D721Med (cell line): ENCODE data around the gene RBM17.
"Not testable (repeated sequence)": the region's sequence is repeated elsewhere in the genome, so short reads cannot be mapped to it uniquely, and the experiment has no call there.

Experiments
- DNase-seq: peaks from one replicate; pipeline ENCODE4 v3.0.0; 2011; ENCODE audit warnings: low spot score; ENCODE audit not compliant: insufficient read length
- FAIRE-seq: peaks from 2 replicates; lab custom pipeline; 2011; peaks lifted over from hg19 to GRCh38; lab: Jason Lieb, UNC
- CTCF ChIP-seq: IDR thresholded peaks from 2 replicates; pipeline ENCODE4 v1.5.1; 2012; ENCODE audit warnings: mild to moderate bottlenecking, control low read depth; ENCODE audit not compliant: insufficient read depth; ENCODE audit errors: missing control alignments

RBM17 gene

GRCh38 chr10:6139470-6139869 is 50.6 kb downstream of the RBM17 start:
- DNase-seq = no peak
- FAIRE-seq = no peak
- no peak for TF ChIP-seq CTCF

GRCh38 chr10:6140141-6140841 is 51.5 kb downstream of the RBM17 start:
- DNase-seq = no peak
- no peak for TF ChIP-seq CTCF
- no peak for FAIRE-seq

- no peak for FAIRE-seq
- no peak for TF ChIP-seq CTCF
- no peak for DNase-seq
Observed at GRCh38 chr10:6140965-6141295, 52.1 kb downstream of the RBM17 start.

GRCh38 chr10:6141296-6142151 is 52.7 kb downstream of the RBM17 start:
- no peak for FAIRE-seq
- DNase-seq = no peak
- TF ChIP-seq CTCF = no peak

- DNase-seq, FAIRE-seq: not testable (repeated sequence)
Observed at GRCh38 chr10:6142186-6142585, 53.4 kb downstream of the RBM17 start.

GRCh38 chr10:6142644-6143043 is 53.8 kb downstream of the RBM17 start:
- DNase-seq = no peak
- no peak for TF ChIP-seq CTCF
- no peak for FAIRE-seq

- no peak for TF ChIP-seq CTCF
- FAIRE-seq = no peak
- no peak for DNase-seq
Observed at GRCh38 chr10:6143181-6143580, 54.3 kb downstream of the RBM17 start.
